H1 (cell line): ENCODE data around the gene PIP4K2C. TPM values are rescaled to one million over a fixed set of nuclear protein-coding genes. Genes with fewer than 3 reads are reported as not detected.

Source experiments
- RNF2 ChIP-seq: fragments of 200-900, 300-1000 bp; sonication (generic); IDR thresholded peaks from 2 replicates; pipeline ENCODE4 v1.7.1; 2016; ENCODE audit warnings: borderline replicate concordance, low read depth, mild to moderate bottlenecking, antibody characterized with exemption, low read length; ENCODE audit not compliant: poor library complexity, severe bottlenecking; ENCODE audit errors: missing control alignments
- SIX5 ChIP-seq: IDR thresholded peaks from 2 replicates; pipeline ENCODE4 v1.6.1; 2011; ENCODE audit warnings: mild to moderate bottlenecking, low read depth, low read length
- ZNF274 ChIP-seq: IDR thresholded peaks from 2 replicates; pipeline ENCODE4 v1.7.0; 2012; ENCODE audit warnings: low read length, borderline replicate concordance; ENCODE audit errors: extremely low read depth
- polyA plus RNA-seq, 7 experiments: library from polyadenylated mRNA; depleted of rRNA in 3 of 7; stranded (reverse) in 5 of 7; unstranded in 2 of 7; fragments of >200 nt in 5 of 7; fragments of 200-250 nt in 2 of 7; gene quantifications; 1 replicate in 5 of 7; 2 replicates in 1 of 7; 4 replicates in 1 of 7; pipeline versions ENCODE4 v1.2.1 to v1.2.3, GENCODE V29; 2011 to 2013; ENCODE audit warnings: missing spikeins in 2 of 7, mixed read lengths in 2 of 7
- total RNA-seq: library from RNA; stranded (reverse); fragmentation: NEBNext Ultra II Directional; extraction: Animal tissue kit (Norgen Biotek cat#: 25700); gene quantifications from 2 replicates; pipeline ENCODE4 v1.2.1, GENCODE V29; 2021

The PIP4K2C gene
- total and polyA plus RNA-seq, 2 of the 8 experiments (the other 6 are each of a cell fraction or from before 2014, with no cell fraction given): 25.0 to 27.1 TPM

DNA sequence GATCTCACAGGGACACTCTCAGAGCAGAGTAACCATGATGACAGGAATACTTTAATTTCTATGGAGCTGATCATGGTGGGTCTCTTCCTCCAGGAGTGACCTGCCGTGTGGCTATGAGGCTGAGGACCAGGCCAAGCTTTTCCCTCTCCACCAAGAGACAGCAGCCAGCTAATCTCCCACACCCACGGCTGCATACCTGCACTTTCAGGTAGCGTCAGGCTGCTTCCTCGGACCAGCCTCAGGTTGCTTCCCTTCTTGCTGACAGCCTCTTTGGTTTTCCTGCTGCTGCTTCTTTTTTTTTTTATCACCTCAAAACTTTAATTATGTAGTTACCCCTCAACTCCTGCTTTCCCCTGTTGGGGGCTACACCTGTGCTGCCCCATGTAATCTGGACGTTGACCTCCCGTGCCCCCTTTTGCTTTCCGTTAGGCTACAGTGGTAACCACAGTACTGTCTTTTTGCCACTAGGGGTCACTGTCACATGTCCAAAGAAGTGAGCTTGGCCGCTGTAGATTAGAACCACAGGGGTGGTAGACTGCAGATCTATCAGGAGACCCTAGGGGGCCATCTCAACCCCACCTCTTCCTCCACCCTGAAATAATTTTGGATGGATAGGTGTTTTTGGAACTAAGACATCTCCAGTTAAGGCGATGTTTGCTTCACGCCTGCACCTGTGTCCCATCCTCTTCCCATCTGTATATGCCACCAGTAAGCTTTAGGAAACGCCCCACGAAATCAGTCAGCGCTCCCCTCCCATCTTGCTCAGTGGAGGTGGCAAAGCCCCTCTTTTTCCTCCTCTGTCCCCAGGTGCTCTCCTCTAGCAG is 7.8 kb upstream of the PIP4K2C start (continued):
- TF ChIP-seq RNF2: no peak
- TF ChIP-seq ZNF274: no peak
- no peak for TF ChIP-seq SIX5
- TF ChIP-seq, all 59 proteins: peak for 8
